ENCODE data around the gene NHSL2.

Gene NHSL2

GRCh38 chrX:72031634-72032033 is 121.0 kb downstream of the NHSL2 start:
- POLR2A ChIA-PET = interaction anchor here (1.3 kb wide), 1 partner anchor 11 kb away, joined by 6 read pairs; no protein-coding TSS in a partner anchor

GRCh38 chrX:72037601-72038000 is 127.0 kb downstream of the NHSL2 start:
- Histone ChIP-seq H3K36me3 (ENCODE audit: control insufficient read depth in 4 of 4, insufficient read depth in 4 of 4, low read length in 3 of 4) (no peaks in the 10 kb centered on the region), H3K27ac (ENCODE audit: insufficient read depth in 1 of 2, low read depth in 1 of 2, low read length in 2 of 2, poor library complexity in 1 of 2, severe bottlenecking in 2 of 2) (no peak overlapping the region), H3K4me3 (ENCODE audit: control insufficient read depth in 1 of 7, extremely low read depth in 1 of 7, insufficient read depth in 4 of 7, low read depth in 2 of 7, low read length in 6 of 7) (no peak overlapping the region), H3K4me1 (ENCODE audit: control extremely low read depth in 1 of 4, control insufficient read depth in 4 of 4, insufficient read depth in 4 of 4, low read length in 3 of 4) (peaks cover 0 to 4% (median 2%) of the 10 kb centered on the region in 4 experiments), H3K9me3 (ENCODE audit: control extremely low read depth in 1 of 5, control insufficient read depth in 4 of 5, insufficient read depth in 2 of 5, low read depth in 1 of 5, low read length in 4 of 5) (peaks cover 0 to 2% (median 0%) of the 10 kb centered on the region in 5 experiments), H3K27me3 (replicated peaks in 2 of 5; ENCODE audit: control insufficient read depth in 4 of 5, insufficient read depth in 5 of 5, low read length in 4 of 5) (peaks cover 0 to 12% (median 0%) of the 10 kb centered on the region in 5 experiments)
- WGBS (ENCODE audit: insufficient coverage) = 100% methylated on average over 1 of the region's 2 CpGs
- CTCF ChIA-PET = interaction anchor here (1.5 to 2.1 kb wide), 3 partner anchors 10 to 90 kb away, joined by 4 to 9 read pairs (median 6); no protein-coding TSS in a partner anchor
- POLR2A ChIA-PET = no interaction called here
- no peak for DNase-seq

More at GRCh38 chrX:72031634-72032033, 121.0 kb downstream of the NHSL2 start:
- DNase-seq = no peak
- WGBS (ENCODE audit: insufficient coverage) = no CpG with 5 or more reads among the region's 5 CpGs
- peaks cover 0 to 12% (median 0%) of the 10 kb centered on the region in 5 experiments for H3K27me3 ChIP-seq (replicated peaks in 2 of 5; ENCODE audit: control insufficient read depth in 4 of 5, insufficient read depth in 5 of 5, low read length in 4 of 5)
- H3K9me3 ChIP-seq (ENCODE audit: control extremely low read depth in 1 of 5, control insufficient read depth in 4 of 5, insufficient read depth in 2 of 5, low read depth in 1 of 5, low read length in 4 of 5) = peaks cover 0 to 2% (median 0%) of the 10 kb centered on the region in 5 experiments
- H3K27ac ChIP-seq (ENCODE audit: insufficient read depth in 1 of 2, low read depth in 1 of 2, low read length in 2 of 2, poor library complexity in 1 of 2, severe bottlenecking in 2 of 2) = no peak overlapping the region
- no peaks in the 10 kb centered on the region for H3K36me3 ChIP-seq (ENCODE audit: control insufficient read depth in 4 of 4, insufficient read depth in 4 of 4, low read length in 3 of 4)
- CTCF ChIA-PET = interaction anchor here (1.7 to 2.8 kb wide), 3 partner anchors 10 to 94 kb away, joined by 4 to 21 read pairs (median 6); no protein-coding TSS in a partner anchor
- no peak overlapping the region for H3K4me3 ChIP-seq (ENCODE audit: control insufficient read depth in 1 of 7, extremely low read depth in 1 of 7, insufficient read depth in 4 of 7, low read depth in 2 of 7, low read length in 6 of 7)
- H3K4me1 ChIP-seq (ENCODE audit: control extremely low read depth in 1 of 4, control insufficient read depth in 4 of 4, insufficient read depth in 4 of 4, low read length in 3 of 4) = peaks cover 0 to 5% (median 0%) of the 10 kb centered on the region in 4 experiments

GRCh38 chrX:72038016-72038415 is 127.4 kb downstream of the NHSL2 start:
- Histone ChIP-seq H3K27ac (ENCODE audit: insufficient read depth in 1 of 2, low read depth in 1 of 2, low read length in 2 of 2, poor library complexity in 1 of 2, severe bottlenecking in 2 of 2) (no peak overlapping the region), H3K4me3 (ENCODE audit: control insufficient read depth in 1 of 7, extremely low read depth in 1 of 7, insufficient read depth in 4 of 7, low read depth in 2 of 7, low read length in 6 of 7) (no peak overlapping the region), H3K9me3 (ENCODE audit: control extremely low read depth in 1 of 5, control insufficient read depth in 4 of 5, insufficient read depth in 2 of 5, low read depth in 1 of 5, low read length in 4 of 5) (peaks cover 0 to 2% (median 0%) of the 10 kb centered on the region in 5 experiments), H3K4me1 (ENCODE audit: control extremely low read depth in 1 of 4, control insufficient read depth in 4 of 4, insufficient read depth in 4 of 4, low read length in 3 of 4) (peaks cover 0 to 9% (median 6%) of the 10 kb centered on the region in 4 experiments), H3K36me3 (ENCODE audit: control insufficient read depth in 4 of 4, insufficient read depth in 4 of 4, low read length in 3 of 4) (no peaks in the 10 kb centered on the region), H3K27me3 (replicated peaks in 2 of 5; ENCODE audit: control insufficient read depth in 4 of 5, insufficient read depth in 5 of 5, low read length in 4 of 5) (peaks cover 0 to 15% (median 0%) of the 10 kb centered on the region in 5 experiments)
- ChIA-PET POLR2A (no interaction called here), CTCF (interaction anchor here (1.5 to 2.1 kb wide), 3 partner anchors 11 to 90 kb away, joined by 4 to 9 read pairs (median 6); no protein-coding TSS in a partner anchor)
- 88% methylated on average over 1 of the region's 4 CpGs for WGBS (ENCODE audit: insufficient coverage)
- DNase-seq = no peak

GRCh38 chrX:72038868-72039267 is 128.2 kb downstream of the NHSL2 start:
- Histone ChIP-seq H3K4me3 (ENCODE audit: control insufficient read depth in 1 of 7, extremely low read depth in 1 of 7, insufficient read depth in 4 of 7, low read depth in 2 of 7, low read length in 6 of 7) (no peak overlapping the region), H3K9me3 (ENCODE audit: control extremely low read depth in 1 of 5, control insufficient read depth in 4 of 5, insufficient read depth in 2 of 5, low read depth in 1 of 5, low read length in 4 of 5) (peaks cover 0 to 2% (median 0%) of the 10 kb centered on the region in 5 experiments), H3K27ac (ENCODE audit: insufficient read depth in 1 of 2, low read depth in 1 of 2, low read length in 2 of 2, poor library complexity in 1 of 2, severe bottlenecking in 2 of 2) (no peak overlapping the region), H3K27me3 (replicated peaks in 2 of 5; ENCODE audit: control insufficient read depth in 4 of 5, insufficient read depth in 5 of 5, low read length in 4 of 5) (peaks cover 0 to 15% (median 0%) of the 10 kb centered on the region in 5 experiments), H3K36me3 (ENCODE audit: control insufficient read depth in 4 of 4, insufficient read depth in 4 of 4, low read length in 3 of 4) (no peaks in the 10 kb centered on the region), H3K4me1 (ENCODE audit: control extremely low read depth in 1 of 4, control insufficient read depth in 4 of 4, insufficient read depth in 4 of 4, low read length in 3 of 4) (peaks cover 0 to 17% (median 11%) of the 10 kb centered on the region in 4 experiments)
- DNase-seq = no peak
- no CpG with 5 or more reads among the region's 2 CpGs for WGBS (ENCODE audit: insufficient coverage)
- ChIA-PET CTCF (interaction anchor here (2.1 kb wide), 1 partner anchor 11 kb away, joined by 9 read pairs; no protein-coding TSS in a partner anchor), POLR2A (no interaction called here)

- peaks cover 0 to 30% (median 20%) of the 10 kb centered on the region in 4 experiments for H3K4me1 ChIP-seq (ENCODE audit: control extremely low read depth in 1 of 4, control insufficient read depth in 4 of 4, insufficient read depth in 4 of 4, low read length in 3 of 4)
- WGBS (ENCODE audit: insufficient coverage) = 76% methylated on average over 3 of the region's 5 CpGs
- ChIA-PET POLR2A (no interaction called here), CTCF (interaction anchor here (1.2 to 1.6 kb wide), 3 partner anchors 10 to 87 kb away, joined by 3 to 6 read pairs (median 4); no protein-coding TSS in a partner anchor)
- peaks cover 0 to 2% (median 0%) of the 10 kb centered on the region in 5 experiments for H3K9me3 ChIP-seq (ENCODE audit: control extremely low read depth in 1 of 5, control insufficient read depth in 4 of 5, insufficient read depth in 2 of 5, low read depth in 1 of 5, low read length in 4 of 5)
- H3K27ac ChIP-seq (ENCODE audit: insufficient read depth in 1 of 2, low read depth in 1 of 2, low read length in 2 of 2, poor library complexity in 1 of 2, severe bottlenecking in 2 of 2) = no peak overlapping the region
- peaks cover 0 to 15% (median 0%) of the 10 kb centered on the region in 5 experiments for H3K27me3 ChIP-seq (replicated peaks in 2 of 5; ENCODE audit: control insufficient read depth in 4 of 5, insufficient read depth in 5 of 5, low read length in 4 of 5)
- H3K4me3 ChIP-seq (ENCODE audit: control insufficient read depth in 1 of 7, extremely low read depth in 1 of 7, insufficient read depth in 4 of 7, low read depth in 2 of 7, low read length in 6 of 7) = no peak overlapping the region
- H3K36me3 ChIP-seq (ENCODE audit: control insufficient read depth in 4 of 4, insufficient read depth in 4 of 4, low read length in 3 of 4) = no peaks in the 10 kb centered on the region
- no peak for DNase-seq
Measured at GRCh38 chrX:72040506-72040905, 129.9 kb downstream of the NHSL2 start.

- CTCF ChIA-PET = interaction anchor here (0.6 to 1.6 kb wide), 5 partner anchors 11 to 86 kb away, joined by 3 to 6 read pairs (median 4); no protein-coding TSS in a partner anchor
- H3K4me3 ChIP-seq (ENCODE audit: control insufficient read depth in 1 of 7, extremely low read depth in 1 of 7, insufficient read depth in 4 of 7, low read depth in 2 of 7, low read length in 6 of 7) = no peak overlapping the region
- POLR2A ChIA-PET = no interaction called here
- no peak for DNase-seq
- H3K36me3 ChIP-seq (ENCODE audit: control insufficient read depth in 4 of 4, insufficient read depth in 4 of 4, low read length in 3 of 4) = no peaks in the 10 kb centered on the region
- H3K9me3 ChIP-seq (ENCODE audit: control extremely low read depth in 1 of 5, control insufficient read depth in 4 of 5, insufficient read depth in 2 of 5, low read depth in 1 of 5, low read length in 4 of 5) = peaks cover 0 to 2% (median 0%) of the 10 kb centered on the region in 5 experiments
- H3K4me1 ChIP-seq (ENCODE audit: control extremely low read depth in 1 of 4, control insufficient read depth in 4 of 4, insufficient read depth in 4 of 4, low read length in 3 of 4) = peaks cover 3 to 36% (median 26%) of the 10 kb centered on the region in 4 experiments
- H3K27me3 ChIP-seq (replicated peaks in 2 of 5; ENCODE audit: control insufficient read depth in 4 of 5, insufficient read depth in 5 of 5, low read length in 4 of 5) = peaks cover 0 to 15% (median 0%) of the 10 kb centered on the region in 5 experiments
- H3K27ac ChIP-seq (ENCODE audit: insufficient read depth in 1 of 2, low read depth in 1 of 2, low read length in 2 of 2, poor library complexity in 1 of 2, severe bottlenecking in 2 of 2) = no peak overlapping the region
- 86% methylated on average over 5 of the region's 6 CpGs for WGBS (ENCODE audit: insufficient coverage)
Measured at GRCh38 chrX:72041176-72041575, 130.5 kb downstream of the NHSL2 start.
